ENCODE measurements around the gene NFKB1. TPM values are rescaled to one million over a fixed set of nuclear protein-coding genes. Genes with fewer than 3 reads are reported as not detected.

The NFKB1 gene
- total and polyA plus RNA-seq, 9 of the 15 experiments (the other 6 are each of a cell fraction or from before 2014, with no cell fraction given): 2.4 to 14.5 (median 10.3) TPM

- no peak for TF ChIP-seq TSHZ1 (CRISPR knock-in tag; IDR thresholded peaks at IDR 0.05)
Observed at GRCh38 chr4:102466298-102466697, 34.9 kb upstream of the NFKB1 start (continued).

DNA sequence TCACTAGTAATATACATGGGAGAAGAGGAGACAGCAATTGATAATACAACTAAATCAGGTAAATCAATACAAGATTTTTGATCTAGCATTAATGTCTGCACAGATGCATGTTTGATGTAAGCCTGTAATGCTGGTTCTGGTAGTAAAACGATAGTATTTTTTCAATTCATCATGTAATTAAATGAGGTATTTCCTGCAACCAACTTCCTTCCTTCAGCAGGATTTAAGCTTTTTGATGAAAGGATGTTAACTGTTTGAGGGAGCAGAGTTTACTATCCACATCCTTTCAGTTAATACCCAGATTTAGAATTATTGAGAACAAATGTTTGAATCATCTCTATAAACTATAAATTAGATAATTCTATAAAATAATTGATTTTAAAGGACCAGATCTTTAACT lies 31.4 kb upstream of the NFKB1 start:
- no peak overlapping the region for H3K4me2 ChIP-seq (ENCODE audit: insufficient read depth, low read length)
- TF ChIP-seq ZNF696 (CRISPR knock-in tag; conservative IDR thresholded peaks at IDR 0.05): no peak
- TF ChIP-seq SRSF3 (IDR thresholded peaks at IDR 0.05; ENCODE audit: insufficient read depth, low read length): no peak
- no peak for TF ChIP-seq MCM2 (IDR thresholded peaks at IDR 0.05; ENCODE audit: low read depth)
- no peak for TF ChIP-seq PHF21A (IDR thresholded peaks at IDR 0.05; ENCODE audit: borderline replicate concordance, low read depth)
- TF ChIP-seq HOXB6 (CRISPR knock-in tag; IDR thresholded peaks at IDR 0.05; ENCODE audit: borderline replicate concordance): no peak
- no peak for TF ChIP-seq TAL1 (IDR thresholded peaks at IDR 0.05)
- TF ChIP-seq MAZ (CRISPR knock-in tag; conservative IDR thresholded peaks at IDR 0.05 in 1 of 2, IDR thresholded peaks at IDR 0.05 in 1 of 2): no peak
- no peak for TF ChIP-seq MLX (CRISPR knock-in tag; conservative IDR thresholded peaks at IDR 0.05)
- TF ChIP-seq ZKSCAN3 (CRISPR knock-in tag; IDR thresholded peaks at IDR 0.05): no peak
- TF ChIP-seq ELF1 (tag; IDR thresholded peaks at IDR 0.05): no peak
- TF ChIP-seq ZNF785 (CRISPR knock-in tag; IDR thresholded peaks at IDR 0.05): no peak
- TF ChIP-seq, protein P1, sequence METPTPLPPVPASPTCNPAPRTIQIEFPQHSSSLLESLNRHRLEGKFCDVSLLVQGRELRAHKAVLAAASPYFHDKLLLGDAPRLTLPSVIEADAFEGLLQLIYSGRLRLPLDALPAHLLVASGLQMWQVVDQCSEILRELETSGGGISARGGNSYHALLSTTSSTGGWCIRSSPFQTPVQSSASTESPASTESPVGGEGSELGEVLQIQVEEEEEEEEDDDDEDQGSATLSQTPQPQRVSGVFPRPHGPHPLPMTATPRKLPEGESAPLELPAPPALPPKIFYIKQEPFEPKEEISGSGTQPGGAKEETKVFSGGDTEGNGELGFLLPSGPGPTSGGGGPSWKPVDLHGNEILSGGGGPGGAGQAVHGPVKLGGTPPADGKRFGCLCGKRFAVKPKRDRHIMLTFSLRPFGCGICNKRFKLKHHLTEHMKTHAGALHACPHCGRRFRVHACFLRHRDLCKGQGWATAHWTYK (CRISPR knock-in tag; IDR thresholded peaks at IDR 0.05): no peak
- TF ChIP-seq HLTF (IDR thresholded peaks at IDR 0.05): no peak
- no peak for TF ChIP-seq KDM1A (IDR thresholded peaks at IDR 0.05)
- no peak for TF ChIP-seq ERF (CRISPR knock-in tag; IDR thresholded peaks at IDR 0.05)

More for the DNA sequence above, 31.4 kb upstream of the NFKB1 start:
- Histone ChIP-seq H3K9me3 (replicated peaks; ENCODE audit: control insufficient read depth, insufficient read depth, low read depth, low read length) (no peaks in the 10 kb centered on the region), H3K27me3 (ENCODE audit: control insufficient read depth in 2 of 2, insufficient read depth in 2 of 2, low read length in 2 of 2) (peaks cover 2 to 5% of the 10 kb centered on the region in 2 experiments; a peak in 2 of 5 replicates), H3K27ac (ENCODE audit: extremely low read depth, low read depth, low read length) (no peak overlapping the region), H2AFZ (ENCODE audit: low read depth, low read length) (no peak overlapping the region), H3K9me1 (ENCODE audit: control insufficient read depth, insufficient read depth, low read length) (no peaks in the 10 kb centered on the region), H4K20me1 (replicated peaks; ENCODE audit: control insufficient read depth, insufficient read depth, low read length) (no peaks in the 10 kb centered on the region), H3K79me2 (ENCODE audit: control insufficient read depth, insufficient read depth, low read length) (no peaks in the 10 kb centered on the region), H3K36me3 (ENCODE audit: control insufficient read depth, insufficient read depth, low read length) (no peaks in the 10 kb centered on the region), H3K9ac (ENCODE audit: insufficient read depth in 1 of 2, low read depth in 2 of 2, low read length in 2 of 2) (no peak overlapping the region), H3K4me1 (replicated peaks in 1 of 2; ENCODE audit: control insufficient read depth in 2 of 2, insufficient read depth in 2 of 2, low read length in 2 of 2) (no peaks in the 10 kb centered on the region), H3K4me3 (no peak overlapping the region)
- no peak for ATAC-seq
- WGBS (ENCODE audit: insufficient coverage, low coverage, missing lambda C conversion rate): 5% methylated on average over 1 of the region's 1 CpG
- intact Hi-C loops (cut with micrococcal nuclease): no loop called here
- no peak for DNase-seq (ENCODE audit: extremely low read depth in 1 of 4, low spot score in 3 of 4)
- POLR2A ChIA-PET: no interaction called here
- in situ Hi-C loops (cut with MboI): no loop called here
- CTCF ChIA-PET (ENCODE audit: low intra/inter-chr PET ratio): no interaction called here
- FAIRE-seq: no peak
- no TSS peak for BruUV-seq (replicated peaks)

Data from K562 (cell line).